GM21825 (cell line): Measurements from ENCODE around the gene PCDHGA8.
"Not testable (repeated sequence)": the region's sequence is repeated elsewhere in the genome, so short reads cannot be mapped to it uniquely, and the experiment has no call there.

ENCODE experiments used
- ATAC-seq: cut with Tn5 transposase; IDR thresholded peaks from one replicate; pipeline ENCODE4 v1.9.1; 2021; ENCODE audit warnings: mild to moderate bottlenecking, moderate library complexity; ENCODE audit not compliant: unreplicated experiment

The PCDHGA8 gene

GRCh38 chr5:141392429-141393198 is at the start of gene PCDHGA8:
Gene PCDHGA8 (plus strand): TSS chr5:141392633. CDS start chr5:141392814, 181 bp downstream.
- no peak for ATAC-seq

DNA sequence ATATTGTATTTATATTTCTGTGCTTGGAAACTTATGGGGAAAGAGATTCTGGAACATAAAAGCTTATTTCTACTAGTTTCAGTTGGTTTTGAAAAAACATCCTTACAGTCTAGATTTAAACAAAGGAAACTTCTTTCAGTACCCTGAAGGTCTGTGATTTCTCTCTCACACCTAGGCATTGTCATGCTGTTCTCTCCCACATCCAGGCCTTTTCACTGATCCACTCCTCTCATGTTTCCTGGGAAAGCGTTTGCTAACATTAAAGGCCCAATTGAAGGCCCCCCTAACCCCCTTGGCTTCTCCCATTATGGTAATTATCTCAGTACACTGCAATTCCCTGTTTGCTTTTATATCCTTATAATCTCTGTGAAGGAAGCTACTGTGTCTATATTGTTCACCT is 49.7 kb upstream of the PCDHGA8 start:
- no peak for ATAC-seq

GRCh38 chr5:141343242-141343952 is 49.0 kb upstream of the PCDHGA8 start, which contains the start of gene PCDHGA3:
Gene PCDHGA3 (plus strand): TSS chr5:141343829. CDS start chr5:141344034, 205 bp downstream.
- ATAC-seq, result no peak

DNA sequence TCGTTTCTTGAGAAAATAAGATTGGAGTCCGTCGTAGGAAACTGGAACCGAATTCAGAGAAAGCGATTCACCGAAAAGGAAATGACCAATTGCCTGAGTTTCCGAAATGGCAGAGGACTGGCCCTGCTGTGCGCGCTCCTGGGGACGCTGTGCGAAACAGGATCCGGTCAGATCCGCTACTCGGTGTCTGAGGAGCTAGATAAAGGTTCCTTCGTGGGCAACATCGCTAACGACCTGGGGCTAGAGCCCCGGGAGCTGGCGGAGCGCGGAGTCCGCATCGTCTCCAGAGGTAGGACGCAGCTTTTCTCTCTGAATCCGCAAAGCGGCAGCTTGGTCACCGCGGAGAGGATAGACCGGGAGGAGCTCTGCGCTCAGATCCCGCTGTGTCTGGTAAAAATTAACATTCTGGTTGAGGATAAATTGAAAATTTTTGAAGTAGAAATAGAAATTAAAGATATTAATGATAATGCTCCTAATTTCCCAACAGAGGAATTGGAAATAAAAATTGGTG is 48.4 kb upstream of the PCDHGA8 start:
- ATAC-seq, result no peak

DNA sequence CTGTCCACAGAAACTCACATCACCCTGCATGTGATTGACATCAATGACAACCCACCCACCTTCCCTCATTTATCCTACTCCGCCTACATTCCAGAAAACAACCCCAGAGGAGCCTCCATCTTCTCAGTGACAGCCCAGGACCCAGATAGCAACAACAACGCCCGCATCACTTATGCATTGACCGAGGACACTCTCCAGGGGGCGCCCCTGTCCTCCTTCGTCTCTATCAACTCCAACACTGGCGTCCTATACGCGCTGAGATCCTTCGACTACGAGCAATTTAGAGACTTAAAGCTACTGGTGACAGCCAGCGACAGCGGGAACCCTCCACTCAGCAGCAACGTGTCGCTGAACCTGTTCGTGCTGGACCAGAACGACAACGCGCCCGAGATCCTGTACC is 47.1 kb upstream of the PCDHGA8 start:
- no peak for ATAC-seq

DNA sequence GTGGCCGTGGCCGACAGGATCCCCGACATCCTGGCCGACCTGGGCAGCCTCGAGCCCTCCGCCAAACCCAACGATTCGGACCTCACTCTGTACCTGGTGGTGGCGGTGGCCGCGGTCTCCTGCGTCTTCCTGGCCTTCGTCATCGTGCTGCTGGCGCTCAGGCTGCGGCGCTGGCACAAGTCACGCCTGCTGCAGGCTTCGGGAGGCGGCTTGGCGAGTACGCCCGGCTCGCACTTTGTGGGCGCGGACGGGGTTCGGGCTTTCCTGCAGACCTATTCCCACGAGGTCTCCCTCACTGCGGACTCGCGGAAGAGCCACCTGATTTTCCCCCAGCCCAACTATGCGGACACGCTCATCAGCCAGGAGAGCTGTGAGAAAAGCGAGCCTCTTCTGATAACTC is 46.4 kb upstream of the PCDHGA8 start:
- not testable (repeated sequence) for ATAC-seq

- no peak for ATAC-seq
These were observed 42.4 kb upstream of the PCDHGA8 start, which contains the start of gene PCDHGB1 for GRCh38 chr5:141349917-141350619. Gene PCDHGB1 (plus strand): TSS chr5:141350099. CDS start chr5:141350261, 162 bp downstream.

DNA sequence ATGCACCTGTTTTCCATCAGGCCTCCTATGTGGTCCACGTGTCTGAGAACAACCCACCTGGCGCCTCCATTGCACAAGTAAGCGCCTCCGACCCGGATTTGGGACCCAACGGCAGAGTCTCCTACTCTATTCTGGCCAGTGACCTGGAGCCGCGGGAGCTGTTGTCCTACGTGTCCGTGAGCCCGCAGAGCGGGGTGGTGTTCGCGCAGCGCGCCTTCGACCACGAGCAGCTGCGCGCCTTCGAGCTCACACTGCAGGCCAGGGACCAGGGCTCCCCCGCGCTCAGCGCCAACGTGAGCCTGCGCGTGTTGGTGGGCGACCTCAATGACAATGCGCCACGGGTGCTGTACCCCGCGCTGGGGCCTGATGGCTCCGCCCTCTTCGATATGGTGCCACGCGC is 40.8 kb upstream of the PCDHGA8 start:
- ATAC-seq, result no peak

DNA sequence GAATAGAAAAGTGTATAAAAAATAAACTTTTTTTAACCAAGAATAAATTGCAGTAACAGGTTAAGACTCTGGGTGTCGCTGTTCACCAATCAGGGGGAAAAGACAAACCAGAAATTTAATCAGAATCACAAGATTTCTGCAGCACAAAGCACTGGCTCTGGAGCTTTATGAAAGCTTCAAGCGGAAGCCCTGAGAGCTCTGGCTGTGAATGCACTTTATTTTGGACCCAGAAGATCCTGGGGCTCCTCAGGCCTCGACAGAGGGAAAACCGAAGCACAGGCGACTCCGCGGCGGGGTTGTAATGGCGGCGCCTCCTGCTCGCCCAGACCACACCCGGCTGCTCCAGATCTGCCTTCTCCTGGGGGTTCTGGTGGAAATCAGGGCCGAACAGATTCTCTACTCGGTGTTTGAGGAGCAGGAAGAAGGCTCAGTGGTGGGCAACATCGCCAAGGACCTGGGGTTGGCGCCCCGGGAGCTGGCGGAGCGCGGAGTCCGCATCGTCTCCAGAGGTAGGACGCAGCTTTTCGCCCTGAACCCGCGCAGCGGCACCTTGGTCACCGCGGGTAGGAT is 37.4 kb upstream of the PCDHGA8 start, which contains the start of gene PCDHGA4:
PCDHGA4 (plus strand) TSS at position 122 of the 570 bp plus-strand sequence; CDS start at position 209, 87 bp downstream.
- no peak for ATAC-seq

DNA sequence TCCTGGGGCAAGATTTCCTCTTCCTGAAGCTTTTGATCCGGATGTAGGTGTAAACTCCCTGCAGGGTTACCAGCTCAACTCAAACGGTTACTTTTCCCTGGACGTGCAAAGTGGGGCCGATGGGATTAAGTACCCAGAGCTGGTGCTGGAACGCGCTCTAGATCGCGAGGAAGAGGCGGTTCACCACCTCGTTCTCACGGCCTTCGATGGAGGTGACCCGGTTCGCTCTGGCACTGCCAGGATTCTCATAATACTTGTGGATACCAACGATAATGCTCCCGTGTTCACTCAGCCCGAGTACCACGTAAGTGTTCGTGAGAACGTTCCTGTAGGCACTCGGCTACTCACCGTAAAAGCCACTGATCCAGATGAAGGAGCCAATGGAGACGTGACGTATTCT is 36.8 kb upstream of the PCDHGA8 start:
- ATAC-seq, result no peak

DNA sequence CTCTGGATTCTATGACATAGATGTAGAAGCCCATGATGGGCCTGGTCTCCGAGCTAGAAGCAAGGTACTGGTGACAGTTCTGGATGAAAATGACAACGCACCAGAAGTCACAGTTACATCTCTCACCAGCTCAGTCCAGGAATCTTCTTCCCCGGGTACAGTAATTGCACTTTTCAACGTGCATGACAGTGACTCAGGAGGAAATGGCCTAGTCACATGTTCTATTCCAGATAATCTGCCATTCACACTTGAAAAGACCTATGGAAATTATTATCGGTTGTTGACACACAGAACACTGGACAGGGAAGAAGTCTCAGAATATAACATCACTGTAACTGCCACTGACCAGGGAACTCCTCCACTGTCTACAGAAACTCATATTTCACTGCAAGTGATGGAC is 36.3 kb upstream of the PCDHGA8 start:
- no peak for ATAC-seq

GRCh38 chr5:141356950-141357349 is 35.5 kb upstream of the PCDHGA8 start:
- ATAC-seq, result no peak

GRCh38 chr5:141359790-141360426 is 32.5 kb upstream of the PCDHGA8 start, which contains the start of gene PCDHGB2:
Gene PCDHGB2 (plus strand): TSS chr5:141359994. CDS start chr5:141360136, 142 bp downstream.
- ATAC-seq, result no peak

GRCh38 chr5:141360685-141361084 is 31.7 kb upstream of the PCDHGA8 start:
- ATAC-seq, result no peak

DNA sequence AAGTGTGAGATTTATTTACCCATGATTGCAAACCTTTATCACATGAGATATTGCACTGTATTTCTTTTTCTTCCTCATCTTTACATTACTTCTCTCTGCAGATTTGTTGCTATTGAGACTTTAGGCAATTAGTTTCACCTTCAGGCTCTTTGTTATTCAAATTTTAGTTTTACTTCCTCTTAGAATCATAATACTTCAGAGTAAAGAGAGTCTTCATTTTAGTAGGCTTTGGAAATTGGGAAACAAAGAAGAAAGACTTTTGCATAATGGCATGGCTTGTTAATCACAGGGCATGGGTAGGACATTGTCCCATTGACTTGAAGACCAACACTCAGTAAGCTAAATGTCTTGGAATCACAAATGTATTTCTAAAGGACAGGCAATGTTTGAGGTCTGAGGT is 29.7 kb upstream of the PCDHGA8 start:
- no peak for ATAC-seq

DNA sequence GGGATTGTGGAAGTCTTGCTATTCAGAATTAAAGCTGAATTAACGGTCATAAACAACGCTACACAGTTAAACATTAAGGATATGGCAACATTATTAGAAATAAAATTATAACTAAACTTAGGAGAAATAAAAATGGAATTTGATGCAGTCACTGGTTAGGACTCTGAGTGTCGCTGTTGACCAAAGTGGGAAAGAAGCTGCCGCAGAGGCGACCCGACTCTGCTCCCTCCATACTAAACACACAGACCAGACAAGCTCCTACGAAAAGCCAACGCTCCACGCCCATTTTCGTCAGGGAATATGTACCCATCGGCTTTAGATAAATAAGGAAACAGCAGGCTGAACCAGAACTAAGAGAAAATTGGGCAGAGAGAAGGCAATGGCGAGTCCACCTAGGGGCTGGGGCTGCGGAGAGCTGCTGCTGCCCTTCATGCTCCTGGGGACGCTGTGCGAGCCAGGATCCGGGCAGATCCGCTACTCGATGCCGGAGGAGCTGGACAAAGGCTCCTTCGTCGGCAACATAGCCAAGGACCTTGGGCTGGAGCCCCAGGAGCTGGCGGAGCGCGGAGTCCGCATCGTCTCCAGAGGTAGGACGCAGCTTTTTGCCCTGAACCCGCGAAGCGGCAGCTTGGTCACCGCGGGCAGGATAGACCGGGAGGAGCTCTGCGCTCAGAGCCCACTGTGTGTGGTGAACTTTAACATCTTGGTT is 28.3 kb upstream of the PCDHGA8 start, which contains the start of gene PCDHGA5:
PCDHGA5 (plus strand) TSS at position 211 of the 709 bp plus-strand sequence; CDS start at position 380, 169 bp downstream.
- ATAC-seq, result no peak

DNA sequence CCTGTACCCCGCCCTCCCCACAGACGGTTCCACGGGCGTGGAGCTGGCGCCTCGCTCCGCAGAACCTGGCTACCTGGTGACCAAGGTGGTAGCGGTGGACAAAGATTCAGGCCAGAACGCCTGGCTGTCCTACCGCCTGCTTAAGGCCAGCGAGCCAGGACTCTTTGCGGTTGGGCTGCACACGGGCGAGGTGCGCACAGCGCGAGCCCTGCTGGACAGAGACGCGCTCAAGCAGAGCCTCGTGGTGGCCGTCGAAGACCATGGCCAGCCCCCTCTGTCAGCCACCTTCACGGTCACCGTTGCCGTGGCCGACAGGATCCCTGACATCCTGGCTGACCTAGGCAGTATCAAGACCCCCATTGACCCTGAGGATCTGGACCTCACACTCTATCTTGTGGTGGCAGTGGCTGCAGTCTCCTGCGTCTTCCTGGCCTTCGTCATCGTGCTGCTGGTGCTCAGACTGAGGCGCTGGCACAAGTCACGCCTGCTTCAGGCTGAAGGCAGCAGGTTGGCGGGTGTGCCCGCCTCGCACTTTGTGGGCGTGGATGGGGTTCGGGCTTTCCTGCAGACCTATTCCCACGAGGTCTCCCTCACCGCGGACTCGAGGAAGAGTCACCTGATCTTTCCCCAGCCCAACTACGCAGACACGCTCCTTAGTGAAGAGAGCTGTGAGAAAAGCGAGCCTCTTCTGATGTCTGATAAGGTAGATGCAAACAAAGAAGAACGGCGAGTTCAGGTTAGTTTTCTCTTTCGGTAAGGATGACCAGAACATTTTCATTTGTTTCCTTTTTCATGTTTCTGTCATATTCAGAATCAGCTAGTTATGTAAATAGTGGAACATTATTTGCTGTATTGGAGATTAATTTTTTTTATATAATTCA is 26.2 kb upstream of the PCDHGA8 start:
- ATAC-seq, result no peak
